Stomach (tissue), 9 donors: Measurements from ENCODE around the gene PYCARD. TPM values are rescaled to one million over a fixed set of nuclear protein-coding genes. Genes with fewer than 3 reads are reported as not detected.

Experiments
- DNase-seq, 2 donors: peaks; one replicate each; pipeline versions ENCODE4 v3.0.0 to v3.0.0-alpha.2; 2013 to 2019
- H3K27ac ChIP-seq, 5 donors: fragments of 200-600 bp in 4 of 5; sonication (generic) in 4 of 5; one replicate each; pipeline ENCODE4 v1.5.1; 2013 to 2019; ENCODE audit warnings: mild to moderate bottlenecking in 1 of 5, moderate library complexity in 1 of 5
- H3K27me3 ChIP-seq, 3 donors: fragments of 200-600 bp; sonication (generic); one replicate each; pipeline ENCODE4 v1.5.1; 2017 to 2019; ENCODE audit warnings: mixed run types in 1 of 3
- H3K36me3 ChIP-seq, 4 donors: fragments of 200-600 bp; sonication (generic); 1 replicate in 3 of 4; 2 replicates in 1 of 4; pipeline ENCODE4 v1.5.1; 2016 to 2019
- H3K4me1 ChIP-seq, 4 donors: fragments of 200-600 bp; sonication (generic); one replicate each; pipeline ENCODE4 v1.5.1; 2016 to 2019
- H3K4me3 ChIP-seq, 4 donors: fragments of 200-600 bp; sonication (generic) in 3 of 4; one replicate each; pipeline ENCODE4 v1.5.1; 2016 to 2019; ENCODE audit warnings: mild to moderate bottlenecking in 1 of 4
- H3K9me3 ChIP-seq, 4 donors: fragments of 200-600 bp; sonication (generic); one replicate each; pipeline ENCODE4 v1.5.1; 2016 to 2019
- CTCF ChIP-seq, 7 experiments: fragments of 450-650 bp in 4 of 7; fragments of 200-600 bp in 3 of 7; sonication (generic) in 3 of 7; IDR thresholded peaks; one replicate each; pipeline ENCODE4 v1.5.1; 2016 to 2019; ENCODE audit warnings: antibody characterized with exemption in 7 of 7, control low read depth in 2 of 7, mild to moderate bottlenecking in 1 of 7
- EP300 ChIP-seq: sonication (generic); formaldehyde crosslinking; IDR thresholded peaks from one replicate; pipeline ENCODE4 v1.6.1; 2017; ENCODE audit warnings: antibody characterized with exemption
- POLR2A ChIP-seq, 4 donors: fragments of 450-650 bp; IDR thresholded peaks; one replicate each; pipeline ENCODE4 v1.6.1; 2016; ENCODE audit warnings: antibody characterized with exemption in 4 of 4, control low read depth in 2 of 4, mild to moderate bottlenecking in 1 of 4, moderate library complexity in 1 of 4
- POLR2AphosphoS5 ChIP-seq, 3 donors: sonication (generic); formaldehyde crosslinking; IDR thresholded peaks; one replicate each; pipeline ENCODE4 v1.6.1; 2016; ENCODE audit warnings: antibody characterized with exemption in 3 of 3
- WGBS, 5 donors: extraction: QIAGEN DNeasy Blood & Tissue Kit in 3 of 5; methylation state at CpG; one replicate each; pipeline versions ENCODE4 v1.1.5 to v1.1.7; 2013 to 2018; 5-methylcytosine and 5-hydroxymethylcytosine counted together
- intact Hi-C: fragments of 100-400 bp; cut with DNase I; formaldehyde crosslinking; loops from one replicate; pipeline ENCODE4 v1.15.1; 2023; ENCODE audit warnings: low total_unique reads
- polyA plus RNA-seq, 3 donors: library from polyadenylated mRNA; stranded (reverse); fragments of 200-250 nt; gene quantifications; one replicate each; pipeline ENCODE4 v1.2.3, GENCODE V29; 2013
- total RNA-seq, 5 donors: library from RNA; depleted of rRNA; stranded (reverse); fragments of >200 nt; gene quantifications; one replicate each; pipeline versions ENCODE4 v1.1.0 to v1.2.3, GENCODE V29; 2014 to 2016
- donor health status: healthy with polysubstance abuse.
- donor health status: Bipolar disorder and iron deficiency.
- donor health status: healthy.

Gene PYCARD
- total and polyA plus RNA-seq, 8 donors = 10.5 to 484 (median 42.8) TPM

GRCh38 chr16:31193874-31194273, 8.7 kb downstream of the PYCARD start:
- no peaks in the 10 kb centered on the region for H3K9me3 ChIP-seq
- TF ChIP-seq CTCF (IDR thresholded peaks at IDR 0.05) = no peak
- no peak for TF ChIP-seq EP300
- TF ChIP-seq POLR2AphosphoS5 (IDR thresholded peaks at IDR 0.05) = no peak
- no peak for TF ChIP-seq POLR2A (IDR thresholded peaks at IDR 0.05)
- no peaks in the 10 kb centered on the region for H3K27me3 ChIP-seq
- peaks cover 69 to 96% (median 89%) of the 10 kb centered on the region in 4 donors for H3K36me3 ChIP-seq
- no peak overlapping the region for H3K4me3 ChIP-seq
- WGBS, 5 donors = 86 to 100% (median 92%) methylated on average over 2 of the region's 2 CpGs
- H3K4me1 ChIP-seq = no peaks in the 10 kb centered on the region
- intact Hi-C loops = no loop called here
- DNase-seq = no peak
- no peak overlapping the region for H3K27ac ChIP-seq

GRCh38 chr16:31192856-31193642, 9.5 kb downstream of the PYCARD start:
- Histone ChIP-seq H3K27me3 (no peaks in the 10 kb centered on the region), H3K27ac (no peak overlapping the region), H3K36me3 (peaks cover 75 to 98% (median 94%) of the 10 kb centered on the region in 4 donors), H3K4me1 (peaks cover 0 to 4% (median 0%) of the 10 kb centered on the region in 4 donors), H3K4me3 (no peak overlapping the region), H3K9me3 (no peaks in the 10 kb centered on the region)
- TF ChIP-seq POLR2A (IDR thresholded peaks at IDR 0.05) (no peak), EP300 (no peak), CTCF (IDR thresholded peaks at IDR 0.05) (no peak), POLR2AphosphoS5 (IDR thresholded peaks at IDR 0.05) (no peak)
- DNase-seq = no peak
- 91 to 92% (median 91%) methylated on average over 16 of the region's 16 CpGs for WGBS, 5 donors
- intact Hi-C loops = no loop called here

GRCh38 chr16:31191697-31192428, 10.7 kb downstream of the PYCARD start:
- peaks cover 87 to 100% (median 100%) of the 10 kb centered on the region in 4 donors for H3K36me3 ChIP-seq
- no peak overlapping the region for H3K27ac ChIP-seq
- H3K9me3 ChIP-seq = no peaks in the 10 kb centered on the region
- no peak overlapping the region for H3K4me3 ChIP-seq
- no peaks in the 10 kb centered on the region for H3K27me3 ChIP-seq
- 80 to 89% (median 84%) methylated on average over 5 of the region's 5 CpGs for WGBS, 5 donors
- DNase-seq = no peak
- intact Hi-C loops = no loop called here
- TF ChIP-seq CTCF (IDR thresholded peaks at IDR 0.05) = no peak
- TF ChIP-seq POLR2A (IDR thresholded peaks at IDR 0.05) = no peak
- TF ChIP-seq EP300 = no peak
- no peak for TF ChIP-seq POLR2AphosphoS5 (IDR thresholded peaks at IDR 0.05)
- H3K4me1 ChIP-seq = peaks cover 0 to 9% (median 3%) of the 10 kb centered on the region in 4 donors

- Histone ChIP-seq H3K27me3 (no peaks in the 10 kb centered on the region), H3K9me3 (no peaks in the 10 kb centered on the region), H3K36me3 (peaks cover 96 to 100% (median 100%) of the 10 kb centered on the region in 4 donors), H3K4me1 (peaks cover 0 to 18% (median 8%) of the 10 kb centered on the region in 4 donors), H3K4me3 (no peak overlapping the region), H3K27ac (no peak overlapping the region)
- no peak for DNase-seq
- 92 to 95% (median 93%) methylated on average over 17 of the region's 17 CpGs for WGBS, 5 donors
- TF ChIP-seq POLR2A (IDR thresholded peaks at IDR 0.05) = no peak
- no peak for TF ChIP-seq POLR2AphosphoS5 (IDR thresholded peaks at IDR 0.05)
- no peak for TF ChIP-seq EP300
- TF ChIP-seq CTCF (IDR thresholded peaks at IDR 0.05) = no peak
- intact Hi-C loops = no loop called here
These were observed 11.6 kb downstream of the PYCARD start for GRCh38 chr16:31190818-31191444.
